Measurements from ENCODE around the gene ATPAF1. TPM values are rescaled to one million over a fixed set of nuclear protein-coding genes. Genes with fewer than 3 reads are reported as not detected.

ATPAF1 gene
- total RNA-seq, 1 donor from 2014 or later, result 39.6 TPM

DNA sequence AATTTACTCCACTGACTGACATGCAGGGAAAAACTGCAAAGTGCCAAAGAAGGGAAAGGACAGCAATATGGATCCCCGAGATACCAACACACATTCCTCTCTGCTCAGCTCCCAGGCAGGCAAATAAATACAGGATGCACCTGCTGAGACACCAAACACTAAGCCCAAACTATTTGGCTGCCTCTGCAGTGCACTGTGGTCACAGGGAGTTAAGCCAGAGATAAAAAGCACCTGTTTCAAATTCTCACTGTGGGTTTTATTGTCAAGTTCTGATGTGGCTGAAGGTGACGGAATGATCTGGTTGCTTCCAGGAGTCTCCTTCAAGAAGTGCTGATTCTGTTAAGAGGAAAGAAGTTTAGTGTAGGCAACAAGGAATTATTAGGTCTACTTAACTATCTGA, 21.2 kb upstream of the ATPAF1 start:
- H3K4me3 ChIP-seq (ENCODE audit: low read depth, low read length), result no peak overlapping the region
- TF ChIP-seq, protein P1, sequence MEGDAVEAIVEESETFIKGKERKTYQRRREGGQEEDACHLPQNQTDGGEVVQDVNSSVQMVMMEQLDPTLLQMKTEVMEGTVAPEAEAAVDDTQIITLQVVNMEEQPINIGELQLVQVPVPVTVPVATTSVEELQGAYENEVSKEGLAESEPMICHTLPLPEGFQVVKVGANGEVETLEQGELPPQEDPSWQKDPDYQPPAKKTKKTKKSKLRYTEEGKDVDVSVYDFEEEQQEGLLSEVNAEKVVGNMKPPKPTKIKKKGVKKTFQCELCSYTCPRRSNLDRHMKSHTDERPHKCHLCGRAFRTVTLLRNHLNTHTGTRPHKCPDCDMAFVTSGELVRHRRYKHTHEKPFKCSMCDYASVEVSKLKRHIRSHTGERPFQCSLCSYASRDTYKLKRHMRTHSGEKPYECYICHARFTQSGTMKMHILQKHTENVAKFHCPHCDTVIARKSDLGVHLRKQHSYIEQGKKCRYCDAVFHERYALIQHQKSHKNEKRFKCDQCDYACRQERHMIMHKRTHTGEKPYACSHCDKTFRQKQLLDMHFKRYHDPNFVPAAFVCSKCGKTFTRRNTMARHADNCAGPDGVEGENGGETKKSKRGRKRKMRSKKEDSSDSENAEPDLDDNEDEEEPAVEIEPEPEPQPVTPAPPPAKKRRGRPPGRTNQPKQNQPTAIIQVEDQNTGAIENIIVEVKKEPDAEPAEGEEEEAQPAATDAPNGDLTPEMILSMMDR (conservative IDR thresholded peaks at IDR 0.05; ENCODE audit: low read depth, low read length), result no peak
- no peak for DNase-seq (ENCODE audit: low read depth)

DNA sequence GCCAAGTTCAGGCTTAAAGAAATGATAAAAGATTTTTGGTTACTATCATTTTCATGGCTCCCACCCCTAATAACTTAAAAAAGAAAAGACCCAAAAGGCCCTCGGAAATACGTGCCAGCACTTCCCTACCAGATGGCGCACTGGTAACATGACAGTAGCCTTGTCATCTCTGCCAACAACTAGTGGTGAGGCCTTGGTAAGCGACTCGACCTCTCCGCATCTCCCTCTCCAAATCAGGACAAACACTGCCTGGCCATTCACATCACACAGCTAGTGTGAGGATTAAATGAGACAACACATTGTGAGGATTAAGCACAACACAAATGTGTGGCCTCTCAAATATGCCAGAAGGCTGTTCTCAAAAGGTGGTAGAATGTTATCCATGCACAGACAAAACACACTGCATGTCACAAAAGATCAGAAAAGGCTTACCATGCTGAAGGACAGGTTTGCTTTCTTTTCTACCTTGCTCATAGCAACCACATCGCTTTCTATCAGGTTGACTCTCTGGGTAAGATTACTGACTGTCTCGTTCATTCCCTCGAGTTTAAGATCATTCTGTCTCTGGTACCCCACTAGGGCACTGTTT, 19.9 kb upstream of the ATPAF1 start:
- TF ChIP-seq, protein P1 (conservative IDR thresholded peaks at IDR 0.05; ENCODE audit: low read depth, low read length), result no peak
- DNase-seq (ENCODE audit: low read depth), result no peak
- H3K4me3 ChIP-seq (ENCODE audit: low read depth, low read length), result no peak overlapping the region

DNA sequence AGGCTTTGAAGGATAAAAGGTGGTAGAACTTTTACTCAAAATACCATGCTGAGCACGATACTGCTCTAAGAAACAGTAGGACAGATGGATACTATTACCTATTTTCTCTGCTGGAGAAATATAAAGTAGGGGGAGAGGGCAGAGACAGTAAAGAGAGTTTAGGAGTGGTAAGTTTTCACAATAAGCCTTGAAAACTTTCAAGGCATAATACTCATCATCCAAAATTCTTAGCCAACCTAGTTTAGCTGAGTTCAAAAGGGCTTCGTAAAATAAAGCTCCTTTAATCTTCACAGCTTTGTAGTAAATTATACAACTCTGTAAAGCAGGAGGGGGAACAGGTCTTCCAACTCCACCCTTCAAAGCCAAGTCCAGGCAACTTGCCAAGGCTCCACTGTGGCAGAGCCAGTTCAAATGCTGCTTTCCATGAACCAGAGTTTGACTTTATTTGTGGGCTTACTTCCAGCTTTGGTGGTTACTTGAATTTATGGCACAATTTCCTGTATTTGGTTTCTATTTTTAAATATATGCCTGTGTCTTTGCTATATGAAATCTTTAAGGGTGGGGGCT, 19.0 kb upstream of the ATPAF1 start:
- H3K4me3 ChIP-seq (ENCODE audit: low read depth, low read length), result no peak overlapping the region
- DNase-seq (ENCODE audit: low read depth), result no peak
- TF ChIP-seq, protein P1 (conservative IDR thresholded peaks at IDR 0.05; ENCODE audit: low read depth, low read length), result no peak

DNA sequence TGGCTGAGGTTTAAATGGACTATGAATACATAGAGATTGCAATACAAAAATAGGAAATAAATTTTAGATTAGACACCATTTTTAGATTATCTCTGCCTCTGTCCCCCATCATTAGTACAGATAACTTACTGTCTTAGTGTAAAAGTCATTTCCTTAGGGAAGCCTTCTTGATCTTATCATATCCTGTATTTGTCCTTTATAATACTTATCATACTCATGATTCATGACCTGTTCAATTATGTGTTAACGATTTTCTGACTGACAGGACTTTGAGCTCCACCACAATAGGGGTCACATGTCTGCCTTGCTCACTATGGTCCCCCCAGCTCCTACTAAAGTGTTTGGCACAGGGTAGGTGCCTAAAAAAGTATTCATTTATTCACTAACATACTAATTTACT, 18.1 kb upstream of the ATPAF1 start:
- TF ChIP-seq, protein P1 (conservative IDR thresholded peaks at IDR 0.05; ENCODE audit: low read depth, low read length), result no peak
- H3K4me3 ChIP-seq (ENCODE audit: low read depth, low read length), result no peak overlapping the region
- DNase-seq (ENCODE audit: low read depth), result no peak

DNA sequence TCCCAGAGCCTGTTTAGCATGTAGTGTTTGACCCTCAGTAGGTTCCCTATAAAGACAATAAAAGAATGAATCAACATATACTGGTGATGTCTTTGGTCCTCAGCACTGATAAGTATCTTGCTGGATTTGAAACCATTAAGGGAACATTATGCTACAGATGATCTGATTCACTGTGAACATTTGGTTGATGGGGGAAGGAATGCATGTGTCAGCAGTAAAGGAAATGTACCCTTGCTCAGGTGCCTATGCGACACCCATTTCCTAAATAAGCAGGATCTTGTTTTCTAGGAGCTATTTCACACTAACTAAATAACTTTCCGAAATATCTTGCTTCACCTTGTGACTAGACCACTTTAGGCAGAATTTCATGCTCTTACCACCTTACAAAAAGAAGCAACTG, 16.5 kb upstream of the ATPAF1 start:
- TF ChIP-seq, protein P1 (conservative IDR thresholded peaks at IDR 0.05; ENCODE audit: low read depth, low read length), result no peak
- H3K4me3 ChIP-seq (ENCODE audit: low read depth, low read length), result no peak overlapping the region
- DNase-seq (ENCODE audit: low read depth), result no peak

DNA sequence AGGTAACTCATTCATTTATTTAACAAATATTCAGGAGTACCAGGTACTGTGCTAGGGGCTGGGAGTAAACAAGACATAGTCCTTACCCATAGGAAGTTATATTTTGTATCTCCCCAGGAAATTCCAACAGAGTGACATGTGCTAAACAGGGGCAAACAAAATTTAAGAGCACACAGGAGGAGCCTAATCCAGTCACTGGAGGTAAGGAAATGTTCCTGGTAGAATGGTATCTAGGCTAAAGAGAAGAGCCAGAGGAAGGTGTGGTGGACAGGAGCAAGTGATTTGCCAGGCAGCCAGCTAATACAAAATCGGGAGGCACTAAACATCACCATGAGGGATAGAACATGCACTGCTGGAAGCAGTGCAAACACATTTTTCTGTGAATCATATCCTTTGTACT, 13.9 kb upstream of the ATPAF1 start:
- TF ChIP-seq, protein P1 (conservative IDR thresholded peaks at IDR 0.05; ENCODE audit: low read depth, low read length), result no peak
- no peak overlapping the region for H3K4me3 ChIP-seq (ENCODE audit: low read depth, low read length)
- no peak for DNase-seq (ENCODE audit: low read depth)
